Suprapubic skin (tissue), 4 donors: ENCODE results near the gene FADD. TPM values are rescaled to one million over a fixed set of nuclear protein-coding genes. Genes with fewer than 3 reads are reported as not detected.

Source experiments
- DNase-seq, 2 donors: peaks; one replicate each; pipeline ENCODE4 v3.0.0-alpha.2; 2019; ENCODE audit warnings: low spot score in 2 of 2
- H3K27ac ChIP-seq: fragments of 200-600 bp; sonication (generic); one replicate; pipeline ENCODE4 v1.5.1; 2019
- H3K27me3 ChIP-seq: fragments of 200-600 bp; sonication (generic); one replicate; pipeline ENCODE4 v1.5.1; 2019
- H3K36me3 ChIP-seq: fragments of 200-600 bp; sonication (generic); one replicate; pipeline ENCODE4 v1.5.1; 2019
- H3K4me1 ChIP-seq: fragments of 200-600 bp; sonication (generic); one replicate; pipeline ENCODE4 v1.5.1; 2019
- H3K4me3 ChIP-seq: fragments of 200-600 bp; sonication (generic); one replicate; pipeline ENCODE4 v1.5.1; 2019; ENCODE audit warnings: mild to moderate bottlenecking
- H3K9me3 ChIP-seq: fragments of 200-600 bp; sonication (generic); one replicate; pipeline ENCODE4 v1.5.1; 2019
- EP300 ChIP-seq: sonication (generic); formaldehyde crosslinking; IDR thresholded peaks from one replicate; pipeline ENCODE4 v1.6.1; 2017; ENCODE audit warnings: antibody characterized with exemption
- POLR2A ChIP-seq, 2 donors: fragments of 450-650 bp; IDR thresholded peaks; one replicate each; pipeline ENCODE4 v1.6.1; 2017; ENCODE audit warnings: antibody characterized with exemption in 2 of 2, mild to moderate bottlenecking in 2 of 2, moderate library complexity in 2 of 2
- POLR2AphosphoS5 ChIP-seq, 3 donors: sonication (generic); formaldehyde crosslinking; IDR thresholded peaks; one replicate each; pipeline ENCODE4 v1.6.1; 2017; ENCODE audit warnings: antibody characterized with exemption in 3 of 3
- WGBS: methylation state at CpG from one replicate; pipeline ENCODE4 v1.1.5; 2018; 5-methylcytosine and 5-hydroxymethylcytosine counted together
- total RNA-seq, 4 donors: library from RNA; depleted of rRNA; stranded (reverse); fragments of >200 nt; gene quantifications; one replicate each; pipeline ENCODE4 v1.1.0, GENCODE V29; 2016
- TF ChIP-seq, protein P1 (sequence below), 2 donors: fragments of 200-600 bp in 1 of 2; fragments of 450-650 bp in 1 of 2; sonication (generic) in 1 of 2; IDR thresholded peaks; one replicate each; pipeline ENCODE4 v1.5.1; 2016 to 2019; ENCODE audit warnings: antibody characterized with exemption in 2 of 2, mild to moderate bottlenecking in 1 of 2, moderate library complexity in 1 of 2

The FADD gene
- total RNA-seq, 4 donors from 2014 or later: 12.3 to 29.3 (median 18.1) TPM

- WGBS: 64% methylated on average over 7 of the region's 8 CpGs
- TF ChIP-seq POLR2A (IDR thresholded peaks at IDR 0.05) (no peak), POLR2AphosphoS5 (IDR thresholded peaks at IDR 0.05) (no peak)
- Histone ChIP-seq H3K27me3 (no peaks in the 10 kb centered on the region), H3K36me3 (no peaks in the 10 kb centered on the region), H3K9me3 (no peaks in the 10 kb centered on the region), H3K4me3 (no peak overlapping the region), H3K27ac (no peak overlapping the region), H3K4me1 (peaks cover 6% of the 10 kb centered on the region)
- DNase-seq: peak in 1 of 2 donors; percentile 71
These were observed 22.6 kb downstream of the FADD start for GRCh38 chr11:70225681-70226177.

DNA sequence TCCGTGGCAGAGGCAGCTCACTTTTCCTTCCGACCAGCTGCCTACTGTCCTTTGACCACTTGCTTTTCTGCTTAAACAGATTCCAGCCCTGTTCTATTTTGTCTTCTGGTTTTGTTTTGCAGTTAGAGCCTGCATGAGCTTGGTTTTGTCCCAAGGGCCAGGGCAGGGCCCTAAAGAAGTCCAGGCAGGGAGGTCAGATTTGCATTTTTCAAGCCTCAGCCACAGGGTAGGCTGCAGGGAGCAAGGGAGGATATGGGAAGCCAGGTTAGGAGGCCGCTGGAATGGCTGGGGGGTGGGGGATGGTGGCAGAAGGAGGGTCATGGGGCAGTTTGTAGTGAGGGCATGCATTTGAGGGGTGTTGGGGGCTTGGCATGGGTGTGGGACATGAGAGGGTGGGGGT, 23.1 kb downstream of the FADD start:
- no peak overlapping the region for H3K27ac ChIP-seq
- no peaks in the 10 kb centered on the region for H3K36me3 ChIP-seq
- no peaks in the 10 kb centered on the region for H3K9me3 ChIP-seq
- TF ChIP-seq, protein P1, sequence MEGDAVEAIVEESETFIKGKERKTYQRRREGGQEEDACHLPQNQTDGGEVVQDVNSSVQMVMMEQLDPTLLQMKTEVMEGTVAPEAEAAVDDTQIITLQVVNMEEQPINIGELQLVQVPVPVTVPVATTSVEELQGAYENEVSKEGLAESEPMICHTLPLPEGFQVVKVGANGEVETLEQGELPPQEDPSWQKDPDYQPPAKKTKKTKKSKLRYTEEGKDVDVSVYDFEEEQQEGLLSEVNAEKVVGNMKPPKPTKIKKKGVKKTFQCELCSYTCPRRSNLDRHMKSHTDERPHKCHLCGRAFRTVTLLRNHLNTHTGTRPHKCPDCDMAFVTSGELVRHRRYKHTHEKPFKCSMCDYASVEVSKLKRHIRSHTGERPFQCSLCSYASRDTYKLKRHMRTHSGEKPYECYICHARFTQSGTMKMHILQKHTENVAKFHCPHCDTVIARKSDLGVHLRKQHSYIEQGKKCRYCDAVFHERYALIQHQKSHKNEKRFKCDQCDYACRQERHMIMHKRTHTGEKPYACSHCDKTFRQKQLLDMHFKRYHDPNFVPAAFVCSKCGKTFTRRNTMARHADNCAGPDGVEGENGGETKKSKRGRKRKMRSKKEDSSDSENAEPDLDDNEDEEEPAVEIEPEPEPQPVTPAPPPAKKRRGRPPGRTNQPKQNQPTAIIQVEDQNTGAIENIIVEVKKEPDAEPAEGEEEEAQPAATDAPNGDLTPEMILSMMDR (IDR thresholded peaks at IDR 0.05): no peak
- TF ChIP-seq EP300: no peak
- TF ChIP-seq POLR2A (IDR thresholded peaks at IDR 0.05): no peak
- TF ChIP-seq POLR2AphosphoS5 (IDR thresholded peaks at IDR 0.05): no peak
- no peaks in the 10 kb centered on the region for H3K27me3 ChIP-seq
- no peak overlapping the region for H3K4me3 ChIP-seq
- 74% methylated on average over 3 of the region's 3 CpGs for WGBS
- no peak for DNase-seq
- peaks cover 6% of the 10 kb centered on the region for H3K4me1 ChIP-seq

DNA sequence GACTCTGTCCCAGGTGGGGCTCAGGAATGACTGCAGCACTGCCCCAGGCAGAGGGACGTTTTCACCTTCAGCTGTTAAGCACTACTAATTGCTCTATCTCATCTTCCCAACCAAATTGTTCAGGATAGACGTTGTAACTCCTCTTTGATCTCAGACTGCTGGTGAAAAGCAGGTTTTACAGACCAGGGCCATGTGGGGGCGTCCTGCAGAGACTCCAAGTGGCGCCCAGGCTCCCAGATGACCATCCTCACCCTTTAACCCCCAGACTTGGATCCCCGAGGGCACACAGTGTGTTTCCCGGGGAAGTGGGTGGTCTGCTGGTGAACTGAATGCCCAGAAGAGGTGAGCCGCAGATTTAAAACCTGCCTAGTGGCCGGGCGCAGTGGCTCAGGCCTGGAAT, 23.9 kb downstream of the FADD start:
- no peaks in the 10 kb centered on the region for H3K36me3 ChIP-seq
- 22% methylated on average over 3 of the region's 9 CpGs for WGBS

DNA sequence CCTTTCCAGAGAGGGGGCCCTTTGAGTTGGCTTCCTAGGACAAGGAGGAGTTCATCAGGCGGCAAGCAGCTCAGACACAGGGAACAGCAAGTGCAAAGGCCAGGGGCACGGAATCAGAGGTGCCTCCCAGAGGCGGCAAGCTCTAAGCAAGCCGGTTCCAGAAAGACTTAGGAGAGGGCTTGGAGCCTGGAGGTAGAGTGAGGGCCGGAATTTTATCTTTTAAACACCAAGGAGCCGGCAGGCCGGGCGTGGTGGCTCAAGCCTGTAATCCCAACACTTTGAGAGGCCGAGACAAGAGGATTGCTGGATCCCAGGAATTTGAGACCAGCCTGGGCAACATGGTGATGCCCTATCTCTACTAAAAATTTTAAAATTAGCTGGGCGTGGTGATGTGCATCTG, 26.6 kb downstream of the FADD start:
- Histone ChIP-seq H3K9me3 (no peaks in the 10 kb centered on the region), H3K27ac (no peak overlapping the region), H3K4me3 (no peak overlapping the region), H3K4me1 (peaks cover 6% of the 10 kb centered on the region), H3K36me3 (no peaks in the 10 kb centered on the region), H3K27me3 (no peaks in the 10 kb centered on the region)
- TF ChIP-seq POLR2AphosphoS5 (IDR thresholded peaks at IDR 0.05) (no peak), EP300 (no peak), POLR2A (IDR thresholded peaks at IDR 0.05) (no peak)
- TF ChIP-seq, protein P1 (IDR thresholded peaks at IDR 0.05): no peak
- no peak for DNase-seq
- WGBS: 99% methylated on average over 8 of the region's 10 CpGs

More for the DNA sequence above, 23.9 kb downstream of the FADD start:
- Histone ChIP-seq H3K27ac (no peak overlapping the region), H3K27me3 (no peaks in the 10 kb centered on the region), H3K9me3 (no peaks in the 10 kb centered on the region), H3K4me1 (peaks cover 6% of the 10 kb centered on the region), H3K4me3 (no peak overlapping the region)
- DNase-seq: no peak
- TF ChIP-seq POLR2AphosphoS5 (IDR thresholded peaks at IDR 0.05): no peak
- no peak for TF ChIP-seq EP300
- TF ChIP-seq POLR2A (IDR thresholded peaks at IDR 0.05): no peak
- TF ChIP-seq, protein P1 (IDR thresholded peaks at IDR 0.05): no peak

- no peaks in the 10 kb centered on the region for H3K9me3 ChIP-seq
- 80% methylated on average over 8 of the region's 8 CpGs for WGBS
- peaks cover 6% of the 10 kb centered on the region for H3K4me1 ChIP-seq
- no peaks in the 10 kb centered on the region for H3K36me3 ChIP-seq
- H3K4me3 ChIP-seq: no peak overlapping the region
- no peak overlapping the region for H3K27ac ChIP-seq
- H3K27me3 ChIP-seq: no peaks in the 10 kb centered on the region
- TF ChIP-seq POLR2AphosphoS5 (IDR thresholded peaks at IDR 0.05): no peak
- TF ChIP-seq, protein P1 (IDR thresholded peaks at IDR 0.05): no peak
- no peak for TF ChIP-seq POLR2A (IDR thresholded peaks at IDR 0.05)
- TF ChIP-seq EP300: no peak
- no peak for DNase-seq
These were observed 27.2 kb downstream of the FADD start for GRCh38 chr11:70230151-70230839.
